A375 (cell line): ENCODE results near the gene C7orf33. TPM values are rescaled to one million over a fixed set of nuclear protein-coding genes. Genes with fewer than 3 reads are reported as not detected.

Experiments used
- total RNA-seq: library from RNA; depleted of rRNA; stranded (reverse); fragments of >200 nt; shearing (Covaris generic); gene quantifications from 2 replicates; pipeline ENCODE4 v1.2.3, GENCODE V29; 2014; rRNA removed

The C7orf33 gene
- total RNA-seq: not detected in 2 replicates

GRCh38 chr7:148590471-148590870, at the start of gene C7orf33:
C7orf33 (plus strand) TSS chr7:148590766; CDS start chr7:148590926, 160 bp downstream.

Other genes starting within 250 kb of the C7orf33 start
- 39.9 and 44.4 TPM in 2 replicates for gene CUL1, start 108.1 kb downstream of the C7orf33 start, total RNA-seq